Esophagus muscularis mucosa (tissue), 4 donors: ENCODE data around the gene SLC2A3. TPM values are rescaled to one million over a fixed set of nuclear protein-coding genes. Genes with fewer than 3 reads are reported as not detected.
"Not testable (repeated sequence)": the region's sequence is repeated elsewhere in the genome, so short reads cannot be mapped to it uniquely, and the experiment has no call there.

Experiments used
- DNase-seq: peaks from one replicate; pipeline ENCODE4 v3.0.0-alpha.2; 2017; ENCODE audit errors: extremely low spot score
- H3K27ac ChIP-seq, 4 donors: fragments of 200-600 bp; sonication (generic); replicated peaks in 1 of 4; 1 replicate in 3 of 4; 2 replicates in 1 of 4; pipeline ENCODE4 v1.5.1; 2016 to 2019; ENCODE audit warnings: mild to moderate bottlenecking in 1 of 4
- H3K27me3 ChIP-seq, 4 donors: fragments of 200-600 bp; sonication (generic); one replicate each; pipeline versions ENCODE4 v1.5.1 to v1.6.0; 2016 to 2019
- H3K36me3 ChIP-seq, 4 donors: fragments of 200-600 bp; sonication (generic); one replicate each; pipeline ENCODE4 v1.5.1; 2016 to 2019
- H3K4me1 ChIP-seq, 4 donors: fragments of 200-600 bp; sonication (generic); one replicate each; pipeline ENCODE4 v1.5.1; 2016 to 2019
- H3K4me3 ChIP-seq, 4 donors: fragments of 200-600 bp; sonication (generic); 1 replicate in 2 of 4; 2 replicates in 2 of 4; pipeline ENCODE4 v1.5.1; 2016 to 2019; ENCODE audit warnings: mild to moderate bottlenecking in 4 of 4, moderate library complexity in 1 of 4
- H3K9me3 ChIP-seq, 4 donors: fragments of 200-600 bp; sonication (generic); 1 replicate in 3 of 4; 2 replicates in 1 of 4; pipeline ENCODE4 v1.5.1; 2016 to 2019
- EP300 ChIP-seq: sonication (generic); formaldehyde crosslinking; IDR thresholded peaks from one replicate; pipeline ENCODE4 v1.6.1; 2017; ENCODE audit warnings: antibody characterized with exemption
- POLR2A ChIP-seq: fragments of 450-650 bp; IDR thresholded peaks from one replicate; pipeline ENCODE4 v1.6.1; 2017; ENCODE audit warnings: antibody characterized with exemption, moderate library complexity, mild to moderate bottlenecking, low read depth
- POLR2AphosphoS5 ChIP-seq, 2 donors: sonication (generic); formaldehyde crosslinking; IDR thresholded peaks; one replicate each; pipeline ENCODE4 v1.6.1; 2017; ENCODE audit warnings: antibody characterized with exemption in 2 of 2
- WGBS: methylation state at CpG from one replicate; pipeline ENCODE4 v1.1.5; 2018; 5-methylcytosine and 5-hydroxymethylcytosine counted together
- intact Hi-C: fragments of 100-400 bp; cut with DNase I; formaldehyde crosslinking; loops from one replicate; pipeline ENCODE4 v1.15.1; 2023
- total RNA-seq, 4 donors: library from RNA; depleted of rRNA; stranded (reverse); fragments of >200 nt; gene quantifications; one replicate each; pipeline versions ENCODE4 v1.1.0 to v1.2.1, GENCODE V29; 2016
- TF ChIP-seq, protein P1 (sequence below), 3 experiments: fragments of 200-600 bp in 2 of 3; fragments of 450-650 bp in 1 of 3; sonication (generic) in 2 of 3; IDR thresholded peaks; one replicate each; pipeline ENCODE4 v1.5.1; 2017 to 2019; ENCODE audit warnings: antibody characterized with exemption in 3 of 3, mild to moderate bottlenecking in 2 of 3, moderate library complexity in 1 of 3

The SLC2A3 gene
- total RNA-seq, 4 donors from 2014 or later: 10.7 to 102 (median 13.5) TPM

DNA sequence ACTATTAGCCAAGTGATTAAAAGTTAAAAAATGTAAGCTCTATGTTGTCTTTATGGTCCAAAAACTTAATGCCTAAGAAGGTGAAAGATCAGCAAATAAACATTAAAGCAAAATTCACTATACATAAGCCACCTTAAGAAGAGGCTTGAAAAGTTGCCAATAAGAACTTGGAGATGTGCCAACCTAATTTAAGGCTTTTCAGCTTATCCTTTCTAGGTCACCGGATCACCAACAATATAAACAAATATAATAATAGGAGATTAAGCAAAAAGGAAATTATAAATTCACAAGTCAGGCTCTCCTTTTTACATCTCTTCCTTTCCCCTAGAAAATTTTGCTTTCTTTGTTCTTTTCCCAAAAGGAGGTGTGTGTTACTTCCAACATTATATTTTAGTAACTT lies 30.9 kb downstream of the SLC2A3 start:
- no peak for TF ChIP-seq POLR2AphosphoS5 (IDR thresholded peaks at IDR 0.05)
- TF ChIP-seq POLR2A: no peak
- no peak for TF ChIP-seq EP300
- TF ChIP-seq, protein P1, sequence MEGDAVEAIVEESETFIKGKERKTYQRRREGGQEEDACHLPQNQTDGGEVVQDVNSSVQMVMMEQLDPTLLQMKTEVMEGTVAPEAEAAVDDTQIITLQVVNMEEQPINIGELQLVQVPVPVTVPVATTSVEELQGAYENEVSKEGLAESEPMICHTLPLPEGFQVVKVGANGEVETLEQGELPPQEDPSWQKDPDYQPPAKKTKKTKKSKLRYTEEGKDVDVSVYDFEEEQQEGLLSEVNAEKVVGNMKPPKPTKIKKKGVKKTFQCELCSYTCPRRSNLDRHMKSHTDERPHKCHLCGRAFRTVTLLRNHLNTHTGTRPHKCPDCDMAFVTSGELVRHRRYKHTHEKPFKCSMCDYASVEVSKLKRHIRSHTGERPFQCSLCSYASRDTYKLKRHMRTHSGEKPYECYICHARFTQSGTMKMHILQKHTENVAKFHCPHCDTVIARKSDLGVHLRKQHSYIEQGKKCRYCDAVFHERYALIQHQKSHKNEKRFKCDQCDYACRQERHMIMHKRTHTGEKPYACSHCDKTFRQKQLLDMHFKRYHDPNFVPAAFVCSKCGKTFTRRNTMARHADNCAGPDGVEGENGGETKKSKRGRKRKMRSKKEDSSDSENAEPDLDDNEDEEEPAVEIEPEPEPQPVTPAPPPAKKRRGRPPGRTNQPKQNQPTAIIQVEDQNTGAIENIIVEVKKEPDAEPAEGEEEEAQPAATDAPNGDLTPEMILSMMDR (IDR thresholded peaks at IDR 0.05): no peak
- DNase-seq: no peak
- intact Hi-C loops: loop anchor here (5.0 kb wide), 1 partner anchor 108 kb away; no protein-coding TSS in a partner anchor
- no peaks in the 10 kb centered on the region for H3K4me1 ChIP-seq
- 16% methylated on average over 1 of the region's 1 CpG for WGBS
- no peaks in the 10 kb centered on the region for H3K36me3 ChIP-seq
- H3K9me3 ChIP-seq: no peaks in the 10 kb centered on the region
- no peak overlapping the region for H3K27ac ChIP-seq
- no peaks in the 10 kb centered on the region for H3K27me3 ChIP-seq
- H3K4me3 ChIP-seq: no peak overlapping the region

GRCh38 chr12:7902416-7902815 lies 33.6 kb downstream of the SLC2A3 start:
- H3K9me3 ChIP-seq, DNase-seq, H3K4me3 ChIP-seq, H3K27me3 ChIP-seq, H3K4me1 ChIP-seq, H3K27ac ChIP-seq, intact Hi-C loops, H3K36me3 ChIP-seq: not testable (repeated sequence)
- WGBS: 73% methylated on average over 8 of the region's 8 CpGs

DNA sequence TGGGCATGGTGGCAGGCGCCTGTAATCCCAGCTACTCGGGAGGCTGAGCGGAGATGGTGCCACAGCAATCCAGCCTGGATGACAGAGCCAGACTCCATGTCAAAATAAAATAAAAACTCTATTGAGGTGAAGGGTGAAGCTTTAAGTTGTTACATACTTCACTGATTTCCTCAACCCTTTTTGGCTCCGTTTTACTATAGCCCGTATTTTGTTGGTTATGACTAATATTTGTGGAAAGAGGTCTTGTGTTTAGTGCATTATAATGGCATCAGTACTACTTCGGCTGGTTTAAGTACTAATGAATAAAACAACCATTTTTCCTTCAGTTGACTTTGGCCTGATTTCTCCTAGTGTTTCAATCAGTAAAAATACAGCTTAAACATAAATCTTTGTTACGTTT lies 36.2 kb downstream of the SLC2A3 start:
- Histone ChIP-seq H3K36me3 (no peaks in the 10 kb centered on the region), H3K4me3 (no peak overlapping the region), H3K9me3 (no peaks in the 10 kb centered on the region), H3K27me3 (no peaks in the 10 kb centered on the region), H3K4me1 (no peaks in the 10 kb centered on the region), H3K27ac (no peak overlapping the region)
- intact Hi-C loops: no loop called here
- 90% methylated on average over 7 of the region's 7 CpGs for WGBS
- no peak for DNase-seq
- no peak for TF ChIP-seq POLR2A
- TF ChIP-seq, protein P1 (IDR thresholded peaks at IDR 0.05): no peak
- TF ChIP-seq POLR2AphosphoS5 (IDR thresholded peaks at IDR 0.05): no peak
- TF ChIP-seq EP300: no peak

DNA sequence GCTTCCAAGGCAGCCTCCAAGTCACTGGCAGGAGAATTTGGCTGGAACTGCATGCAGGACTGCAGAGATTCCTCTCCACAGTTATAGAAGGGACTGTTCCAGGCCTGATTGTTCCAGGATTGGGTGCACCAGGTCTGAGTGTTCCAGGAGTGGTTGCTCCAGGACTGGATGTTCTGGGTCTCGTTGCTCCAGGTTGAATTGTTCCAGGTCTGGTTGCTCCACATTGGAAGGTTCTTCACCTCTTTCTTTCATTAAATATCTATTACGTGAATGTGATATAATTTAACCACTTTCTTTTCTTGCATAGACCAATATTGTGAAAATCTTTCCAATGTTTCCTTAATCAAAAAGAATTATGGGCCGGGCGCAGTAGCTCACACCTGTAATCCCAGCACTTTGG lies 39.3 kb downstream of the SLC2A3 start:
- H3K4me1 ChIP-seq, H3K4me3 ChIP-seq, H3K36me3 ChIP-seq, H3K27ac ChIP-seq, H3K27me3 ChIP-seq, intact Hi-C loops, DNase-seq, H3K9me3 ChIP-seq: not testable (repeated sequence)
- 90% methylated on average over 4 of the region's 4 CpGs for WGBS

DNA sequence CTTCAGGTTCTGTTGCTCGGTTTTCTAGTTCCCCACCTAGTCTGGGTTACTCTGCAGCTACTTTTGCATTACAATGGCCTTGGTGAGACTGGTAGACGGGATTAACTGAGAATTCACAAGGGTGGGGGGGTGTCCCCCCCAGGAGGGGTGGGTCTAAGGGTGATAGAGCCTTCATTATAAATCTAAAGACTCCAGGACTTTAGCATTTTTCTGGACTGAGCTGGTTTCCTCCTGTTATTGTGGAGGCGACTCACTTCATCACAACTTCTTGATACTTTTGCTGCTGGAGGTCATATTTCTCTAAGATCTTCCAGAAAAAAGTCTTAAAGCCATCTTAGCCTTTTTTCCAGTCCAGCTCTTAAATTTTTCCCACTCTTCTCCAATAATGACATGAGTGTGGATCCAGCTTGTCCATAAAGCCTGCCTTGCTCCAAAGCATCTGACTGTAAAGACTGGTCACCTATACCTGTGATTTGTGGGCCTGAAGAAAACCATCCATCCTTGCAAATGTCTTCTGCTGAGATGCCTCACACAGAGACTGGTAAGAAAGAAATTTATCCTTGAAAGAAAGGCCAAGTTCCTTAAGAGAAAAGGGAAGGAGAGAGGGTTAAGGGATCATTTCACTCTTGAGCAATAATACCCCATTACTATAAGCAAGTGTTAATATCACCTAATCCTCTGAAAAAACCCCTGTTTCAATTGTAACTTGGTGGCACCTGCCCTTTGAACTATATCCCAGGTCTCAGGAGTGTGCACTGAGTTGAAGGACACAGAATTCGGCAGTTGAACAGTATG lies 43.6 kb downstream of the SLC2A3 start:
- no peak for DNase-seq
- no peak overlapping the region for H3K4me3 ChIP-seq
- TF ChIP-seq EP300 (no peak), POLR2A (no peak), POLR2AphosphoS5 (IDR thresholded peaks at IDR 0.05) (no peak)
- TF ChIP-seq, protein P1 (IDR thresholded peaks at IDR 0.05): no peak
- intact Hi-C loops: no loop called here
- no peaks in the 10 kb centered on the region for H3K9me3 ChIP-seq
- WGBS: 84% methylated on average over 4 of the region's 4 CpGs
- peaks cover 0 to 10% (median 3%) of the 10 kb centered on the region in 4 donors for H3K4me1 ChIP-seq
- no peaks in the 10 kb centered on the region for H3K36me3 ChIP-seq
- no peaks in the 10 kb centered on the region for H3K27me3 ChIP-seq
- H3K27ac ChIP-seq: no peak overlapping the region

GRCh38 chr12:7884689-7885088 lies 51.3 kb downstream of the SLC2A3 start:
- DNase-seq: no peak
- intact Hi-C loops: no loop called here
- no peaks in the 10 kb centered on the region for H3K27me3 ChIP-seq
- H3K9me3 ChIP-seq: no peaks in the 10 kb centered on the region
- WGBS: 54% methylated on average over 3 of the region's 3 CpGs
- no peaks in the 10 kb centered on the region for H3K4me1 ChIP-seq
- no peak overlapping the region for H3K27ac ChIP-seq
- H3K4me3 ChIP-seq: no peak overlapping the region
- TF ChIP-seq, protein P1 (IDR thresholded peaks at IDR 0.05): no peak
- no peak for TF ChIP-seq EP300
- TF ChIP-seq POLR2A: no peak
- no peak for TF ChIP-seq POLR2AphosphoS5 (IDR thresholded peaks at IDR 0.05)
- H3K36me3 ChIP-seq: no peaks in the 10 kb centered on the region

GRCh38 chr12:7881736-7882120 lies 54.3 kb downstream of the SLC2A3 start:
- H3K36me3 ChIP-seq, DNase-seq, H3K4me1 ChIP-seq, H3K27ac ChIP-seq, H3K4me3 ChIP-seq, intact Hi-C loops, H3K27me3 ChIP-seq, H3K9me3 ChIP-seq: not testable (repeated sequence)
- 85% methylated on average over 4 of the region's 4 CpGs for WGBS

DNA sequence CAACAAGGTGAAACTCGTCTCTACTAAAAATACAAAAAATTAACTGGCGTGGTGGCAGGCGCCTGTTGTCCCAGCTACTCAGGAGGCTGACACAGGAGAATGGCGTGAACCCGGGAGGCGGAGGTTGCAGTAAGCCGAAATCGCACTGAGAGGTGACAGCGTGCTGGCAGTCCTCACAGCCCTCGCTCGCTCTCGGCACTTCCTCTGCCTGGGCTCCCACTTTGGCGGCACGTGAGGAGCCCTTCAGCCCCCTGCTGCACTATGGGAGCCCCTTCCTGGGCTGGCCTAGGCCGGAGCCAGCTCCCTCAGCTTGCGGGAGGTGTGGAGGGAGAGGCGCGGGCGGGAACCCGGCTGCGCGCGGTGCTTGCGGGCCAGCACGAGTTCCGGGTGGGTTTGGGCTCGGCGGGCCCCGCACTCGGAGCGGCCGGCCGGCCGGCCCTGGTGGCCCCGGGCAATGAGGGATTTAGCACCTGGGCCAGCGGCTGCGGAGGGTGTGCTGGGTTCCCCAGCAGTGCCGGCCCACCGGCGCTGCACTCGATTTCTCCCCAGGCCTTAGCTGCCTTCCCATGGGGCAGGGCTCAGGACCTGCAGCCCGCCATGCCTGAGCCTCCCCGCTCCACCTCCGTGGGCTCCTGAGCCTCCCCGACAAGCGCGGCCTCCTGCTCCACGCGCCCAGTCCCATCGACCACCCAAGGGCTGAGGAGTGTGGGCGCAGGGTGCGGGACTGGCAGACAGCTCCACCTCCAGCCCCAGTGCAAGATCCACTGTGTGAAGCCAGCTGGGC lies 54.8 kb downstream of the SLC2A3 start:
- H3K27me3 ChIP-seq, H3K4me1 ChIP-seq, intact Hi-C loops, H3K9me3 ChIP-seq, DNase-seq, H3K36me3 ChIP-seq, H3K27ac ChIP-seq, H3K4me3 ChIP-seq: not testable (repeated sequence)
- 93% methylated on average over 27 of the region's 52 CpGs for WGBS
